ENCODE results near the gene SLCO2B1. TPM values are rescaled to one million over a fixed set of nuclear protein-coding genes. Genes with fewer than 3 reads are reported as not detected.

The SLCO2B1 gene
- total RNA-seq, 6 experiments from 2014 or later, result 145 to 316 (median 199) TPM

GRCh38 chr11:75162954-75163353 is 12.0 kb downstream of the SLCO2B1 start:
- Histone ChIP-seq H3K4me3 (peak overlapping the region in 2 of 3 donors; percentile 33 to 64), H3K27me3 (no peaks in the 10 kb centered on the region), H3K27ac (peak overlapping the region in 2 of 3 donors; percentile 96 to 97), H3K36me3 (peaks cover 0 to 24% (median 11%) of the 10 kb centered on the region in 4 donors), H3K9me3 (no peaks in the 10 kb centered on the region), H3K4me1 (peaks cover 0 to 75% (median 38%) of the 10 kb centered on the region in 4 donors)
- ATAC-seq (peak in 1 of 4 donors; percentile 3), DNase-seq (peak; percentile 45 to 81 (median 72))
- intact Hi-C loops (cut with DNase I), result no loop called here
- 37% methylated on average over 4 of the region's 7 CpGs for WGBS (ENCODE audit: insufficient coverage, low coverage, low lambda C conversion rate, missing lambda C conversion rate)
- TF ChIP-seq CTCF (IDR thresholded peaks at IDR 0.05), result no peak
- no peak for TF ChIP-seq POLR2A (IDR thresholded peaks at IDR 0.05)

GRCh38 chr11:75163921-75164849 is 13.3 kb downstream of the SLCO2B1 start:
- Histone ChIP-seq H3K9me3 (no peaks in the 10 kb centered on the region), H3K4me1 (peaks cover 0 to 73% (median 36%) of the 10 kb centered on the region in 4 donors), H3K4me3 (peak overlapping the region in 2 of 3 donors; percentile 33 to 64), H3K27ac (peak overlapping the region; percentile 46 to 97 (median 96)), H3K27me3 (no peaks in the 10 kb centered on the region), H3K36me3 (peaks cover 0 to 29% (median 11%) of the 10 kb centered on the region in 4 donors)
- DNase-seq, result peak; percentile 79 to 90 (median 89)
- ATAC-seq, result peak; percentile 54 to 61 (median 56)
- 33% methylated on average over 19 of the region's 25 CpGs for WGBS (ENCODE audit: insufficient coverage, low coverage, low lambda C conversion rate, missing lambda C conversion rate)
- intact Hi-C loops (cut with DNase I), result no loop called here
- TF ChIP-seq POLR2A (IDR thresholded peaks at IDR 0.05), result no peak
- TF ChIP-seq CTCF (IDR thresholded peaks at IDR 0.05), result no peak

GRCh38 chr11:75165721-75166120 is 14.8 kb downstream of the SLCO2B1 start:
- peak overlapping the region in 2 of 3 donors; percentile 96 to 97 for H3K27ac ChIP-seq
- ATAC-seq (no peak), DNase-seq (no peak)
- TF ChIP-seq CTCF (IDR thresholded peaks at IDR 0.05) (no peak), POLR2A (IDR thresholded peaks at IDR 0.05) (no peak)
- no peaks in the 10 kb centered on the region for H3K9me3 ChIP-seq
- H3K36me3 ChIP-seq, result peaks cover 0 to 44% (median 18%) of the 10 kb centered on the region in 4 donors
- WGBS (ENCODE audit: insufficient coverage, low coverage, low lambda C conversion rate, missing lambda C conversion rate), result 86% methylated on average over 9 of the region's 11 CpGs
- intact Hi-C loops (cut with DNase I), result loop anchor here in 1 of 2 donors (5.0 kb wide), 1 partner anchor 37 kb away; no protein-coding TSS in a partner anchor
- H3K27me3 ChIP-seq, result no peaks in the 10 kb centered on the region
- peaks cover 0 to 79% (median 38%) of the 10 kb centered on the region in 4 donors for H3K4me1 ChIP-seq
- no peak overlapping the region for H3K4me3 ChIP-seq

GRCh38 chr11:75166791-75167190 is 15.9 kb downstream of the SLCO2B1 start:
- DNase-seq (no peak), ATAC-seq (no peak)
- Histone ChIP-seq H3K27ac (peak overlapping the region in 2 of 3 donors; percentile 15 to 89), H3K9me3 (no peaks in the 10 kb centered on the region), H3K4me3 (no peak overlapping the region), H3K4me1 (peaks cover 0 to 85% (median 36%) of the 10 kb centered on the region in 4 donors), H3K27me3 (no peaks in the 10 kb centered on the region), H3K36me3 (peaks cover 0 to 55% (median 22%) of the 10 kb centered on the region in 4 donors)
- TF ChIP-seq POLR2A (IDR thresholded peaks at IDR 0.05), result no peak
- TF ChIP-seq CTCF (IDR thresholded peaks at IDR 0.05), result no peak
- intact Hi-C loops (cut with DNase I), result loop anchor here in 1 of 2 donors (5.0 kb wide), 1 partner anchor 36 kb away; no protein-coding TSS in a partner anchor
- WGBS (ENCODE audit: insufficient coverage, low coverage, low lambda C conversion rate, missing lambda C conversion rate), result 96% methylated on average over 3 of the region's 3 CpGs

Data from right lobe of liver (tissue), 6 donors.